HL-60/S4 treated with phorbol 12-myristate 13-acetate at 8.2 ng/mL for 4 days and 3 days (cell line): Measurements from ENCODE around the gene FAM234B.

Source experiments
- in situ Hi-C: fragments of 300-500 bp; cut with MboI; formaldehyde crosslinking; loops from 2 replicates; pipeline ENCODE4 v1.15.0; 2022; ENCODE audit warnings: low sequenced_read_pairs

FAM234B gene

DNA sequence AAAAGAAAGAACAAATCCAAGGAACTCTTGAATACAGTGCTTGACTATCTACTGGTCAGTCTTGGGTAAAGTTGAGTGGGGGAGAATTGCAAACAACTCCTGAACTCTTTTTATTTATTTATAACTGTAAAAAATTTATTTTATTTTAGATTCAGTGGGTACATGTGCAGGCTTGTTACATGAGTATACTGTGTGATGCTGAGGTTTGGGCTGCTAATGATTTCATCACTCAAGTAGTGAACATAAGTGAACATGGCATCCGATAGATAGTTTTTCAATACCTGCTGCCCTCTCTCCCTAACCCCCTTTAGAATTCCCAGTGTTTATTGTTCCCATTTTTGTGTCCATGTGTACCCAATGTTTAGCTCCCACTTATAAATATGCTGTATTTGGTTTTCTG, 62.5 kb downstream of the FAM234B start:
- in situ Hi-C loops = no loop called here

DNA sequence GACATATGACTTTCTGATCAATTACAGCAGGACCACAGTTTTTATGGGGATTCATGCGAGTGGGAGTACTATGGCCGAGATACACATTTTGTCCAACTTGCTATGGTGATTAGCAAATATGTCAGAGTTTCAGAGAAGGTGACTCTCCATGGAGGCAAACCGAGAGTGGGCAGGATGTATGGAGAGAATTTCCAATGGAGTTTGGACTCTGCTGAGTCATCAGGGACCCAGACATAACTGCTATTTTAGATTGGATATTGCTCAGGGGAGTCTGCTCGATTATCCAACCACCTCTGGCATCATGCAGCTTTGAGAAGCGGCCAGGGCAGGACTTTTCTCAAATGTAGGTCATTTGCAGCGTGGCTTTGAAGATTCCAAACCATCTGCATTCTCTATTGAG, 68.8 kb downstream of the FAM234B start:
- in situ Hi-C loops = no loop called here

DNA sequence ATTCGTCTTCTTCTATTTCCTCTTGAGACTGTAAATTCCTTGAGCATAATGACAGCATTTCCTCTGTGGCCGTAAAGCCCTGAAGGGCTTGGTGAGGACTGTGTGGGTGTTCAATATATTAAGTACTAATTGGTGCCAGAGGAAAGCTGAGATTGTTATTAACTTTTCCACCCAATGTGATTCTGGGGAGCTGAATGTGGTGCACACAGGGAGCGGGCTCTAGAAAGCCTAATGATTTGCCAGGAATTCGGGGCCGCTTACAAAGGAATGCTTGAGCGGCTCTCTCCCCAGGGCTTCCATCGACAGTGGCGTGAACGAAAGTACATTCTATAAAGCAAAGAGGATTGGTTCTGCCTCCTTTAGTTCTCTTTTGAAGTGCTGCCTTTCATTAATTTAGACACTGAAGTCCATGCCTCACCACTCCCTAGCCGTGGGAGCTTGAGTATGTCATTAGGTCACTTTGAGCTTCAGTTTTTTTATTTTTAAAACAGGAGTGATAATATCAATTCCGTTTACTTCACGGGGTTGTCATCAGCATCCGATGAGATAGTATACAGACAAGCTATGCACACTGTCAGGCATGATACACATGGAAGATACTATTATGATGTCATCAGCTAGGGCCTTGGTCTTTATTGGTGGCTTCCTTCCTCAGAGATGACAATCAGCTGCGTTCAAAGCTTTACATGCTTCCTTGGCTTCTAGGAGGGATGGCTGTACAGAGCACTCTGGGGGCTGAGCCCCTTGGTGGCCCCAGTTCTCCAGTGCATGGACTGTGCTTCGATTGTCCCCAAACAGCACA, 70.3 kb downstream of the FAM234B start:
- in situ Hi-C loops = no loop called here

DNA sequence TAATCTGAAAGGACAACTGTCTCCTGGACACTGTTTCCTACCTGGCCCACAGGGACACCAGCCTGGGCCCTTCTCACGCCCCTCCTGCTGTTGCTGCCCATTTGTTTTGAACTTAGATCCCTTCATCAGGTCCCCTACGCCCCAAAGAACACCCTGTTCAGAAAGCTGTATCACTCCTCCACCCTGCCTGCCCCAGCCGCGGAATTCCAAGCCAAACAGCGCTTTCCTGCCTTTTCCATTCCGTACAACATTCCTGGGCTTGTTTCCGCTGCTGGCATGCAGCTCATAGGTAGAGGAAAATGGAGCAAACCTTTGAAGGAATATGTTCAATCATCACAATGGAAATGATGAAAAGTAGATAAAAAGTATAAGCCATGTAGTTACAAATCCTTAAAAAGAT, 72.1 kb downstream of the FAM234B start:
- in situ Hi-C loops = no loop called here

DNA sequence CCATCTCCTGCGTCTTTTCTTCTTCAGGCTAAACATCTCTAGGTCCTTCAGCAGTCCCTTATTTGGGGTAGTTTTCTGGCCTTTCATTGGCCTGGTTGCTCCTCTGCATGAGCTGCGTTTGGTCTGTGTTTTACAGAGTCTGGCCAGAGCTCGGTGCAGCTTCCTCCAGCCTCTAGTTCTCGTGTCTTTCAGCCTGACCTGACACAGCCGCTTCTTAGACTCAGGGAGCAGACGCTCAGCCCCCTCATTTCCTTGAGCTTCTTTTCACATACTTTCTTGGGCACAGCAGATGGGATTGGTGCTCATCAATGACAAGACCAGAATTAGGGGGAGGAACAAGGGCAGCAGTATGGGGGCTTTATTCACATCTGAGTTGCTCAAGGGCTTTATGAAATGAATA, 72.8 kb downstream of the FAM234B start:
- in situ Hi-C loops = no loop called here

DNA sequence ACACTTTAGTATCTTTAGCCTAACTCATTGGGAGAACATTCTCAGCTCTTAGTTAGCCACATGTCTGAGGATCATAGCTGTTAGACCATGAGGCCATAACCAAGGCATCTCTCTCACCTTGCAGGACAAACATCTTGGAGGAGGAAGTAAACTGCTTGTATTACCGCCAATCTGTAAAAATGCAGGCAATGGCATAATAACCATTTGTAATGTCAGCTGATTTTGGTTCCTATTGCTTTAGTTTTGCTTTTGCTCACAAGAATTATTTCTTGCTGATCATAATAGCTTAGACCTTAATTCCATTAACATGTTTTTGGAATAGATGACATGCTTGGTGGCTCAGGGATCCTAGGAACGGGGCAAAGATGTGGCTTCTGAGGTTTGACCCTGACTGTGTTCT, 75.6 kb downstream of the FAM234B start:
- in situ Hi-C loops = no loop called here

DNA sequence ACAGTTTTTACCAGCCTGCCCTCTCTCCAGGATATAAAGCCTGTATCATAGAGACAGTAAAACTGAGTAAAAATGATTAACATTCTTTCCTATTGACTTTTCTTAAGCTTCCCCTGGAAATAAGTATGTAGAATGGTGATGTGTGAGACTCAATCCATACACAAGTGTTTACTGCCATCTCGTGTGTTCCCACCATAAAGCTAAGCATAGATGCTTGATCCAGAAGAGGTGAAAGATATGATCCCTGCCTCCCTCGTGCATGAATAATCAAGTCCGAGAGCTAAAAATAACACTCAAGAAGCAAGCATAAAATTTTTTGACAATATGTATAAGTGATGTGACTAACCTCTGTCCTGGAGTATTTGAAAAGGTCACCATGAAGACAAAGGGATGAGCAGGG, 76.2 kb downstream of the FAM234B start:
- in situ Hi-C loops = no loop called here

DNA sequence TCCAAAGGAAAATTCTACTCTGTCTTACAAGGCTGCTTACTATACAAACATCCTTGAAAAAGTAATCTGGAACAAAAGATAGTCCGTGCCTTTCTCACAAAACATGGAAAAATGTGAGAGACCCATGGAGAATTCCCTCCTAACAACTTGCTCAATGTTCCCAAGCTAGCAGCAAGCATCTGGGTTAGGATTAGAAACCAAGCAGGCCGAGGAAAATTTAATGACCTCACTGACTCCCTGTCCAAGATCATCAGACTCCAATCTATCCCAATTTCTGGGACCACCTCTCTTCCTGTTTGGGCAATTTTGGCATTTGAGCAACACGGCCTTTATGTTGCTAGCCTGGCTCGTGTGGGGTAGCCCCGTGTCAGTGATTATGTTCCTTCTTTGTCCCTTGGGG, 77.4 kb downstream of the FAM234B start:
- in situ Hi-C loops = no loop called here

DNA sequence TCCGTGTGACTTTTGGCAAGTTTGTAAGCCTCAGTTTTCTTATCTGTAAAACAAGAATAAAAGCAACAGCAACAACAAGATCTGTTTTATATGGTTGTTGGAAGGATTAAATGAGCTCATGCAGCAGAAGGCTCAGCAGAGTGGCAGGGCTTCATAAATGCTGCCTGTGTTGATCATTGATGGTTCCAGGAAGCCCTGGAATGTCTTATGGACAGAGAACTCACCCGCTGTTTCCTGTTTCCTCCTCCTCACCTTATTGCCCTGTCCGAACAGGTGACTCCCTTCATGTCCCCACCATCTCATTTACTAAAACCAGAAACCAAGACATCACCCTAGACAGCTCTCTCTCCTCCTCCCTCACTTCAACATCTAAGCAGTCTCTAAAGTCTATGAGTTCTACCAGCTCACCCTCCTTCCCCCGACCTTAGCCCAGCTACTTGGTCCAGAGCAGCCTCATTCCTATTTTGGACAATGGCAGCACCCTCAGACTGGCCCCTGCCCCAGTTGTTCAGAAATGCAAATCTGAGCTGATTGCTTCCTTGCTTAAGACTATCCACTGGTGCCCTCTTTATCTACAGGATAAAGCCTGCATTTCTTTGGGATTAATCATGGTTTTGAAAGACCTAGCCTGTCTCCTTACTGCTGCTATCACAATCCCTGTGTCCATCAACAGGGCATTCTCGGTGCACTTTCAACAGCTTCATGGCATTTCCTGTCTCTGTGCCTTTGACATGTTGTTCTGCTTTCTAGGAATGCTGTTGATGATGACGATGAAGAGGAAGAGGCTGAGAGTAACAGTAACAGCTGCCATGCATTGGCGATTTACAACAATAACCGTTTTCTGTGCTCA, 80.7 kb downstream of the FAM234B start:
- in situ Hi-C loops = no loop called here

DNA sequence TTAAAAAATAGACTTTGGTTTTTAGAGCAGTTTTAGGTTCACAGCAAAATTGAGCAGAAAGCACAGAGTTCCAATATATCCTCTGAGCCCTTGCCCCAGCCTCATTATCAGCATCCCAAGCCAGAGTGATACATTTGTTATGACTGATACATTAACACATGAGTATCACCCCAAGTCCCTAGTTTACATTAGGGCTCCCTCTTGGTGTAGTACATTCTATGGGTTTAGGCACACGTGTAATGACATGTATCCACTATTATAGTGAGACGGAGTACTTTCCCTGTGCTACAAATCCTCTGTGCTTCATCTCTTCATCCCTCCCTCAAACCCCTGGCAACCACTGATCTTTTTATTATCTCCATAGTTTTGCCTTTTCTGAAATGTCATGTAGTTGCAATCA, 81.8 kb downstream of the FAM234B start:
- in situ Hi-C loops = no loop called here

DNA sequence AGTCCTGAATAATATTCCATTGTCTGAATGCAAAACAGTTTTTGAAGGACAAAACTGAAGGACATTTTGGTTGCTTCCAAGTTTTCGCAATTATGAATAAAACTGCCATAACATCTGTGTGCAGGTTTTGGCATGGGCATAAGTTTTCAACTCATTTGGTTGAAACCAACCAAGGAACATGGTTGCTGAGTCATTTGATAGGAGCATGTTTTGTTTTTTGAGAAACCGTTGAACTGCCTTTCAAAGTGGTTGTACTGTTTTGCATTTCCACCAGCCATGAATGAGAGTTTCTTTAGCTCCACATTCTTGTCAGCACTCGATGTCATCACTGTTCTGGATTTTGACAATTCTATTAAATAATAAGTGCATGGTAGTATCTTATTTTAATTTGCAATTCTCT, 82.3 kb downstream of the FAM234B start:
- in situ Hi-C loops = no loop called here

DNA sequence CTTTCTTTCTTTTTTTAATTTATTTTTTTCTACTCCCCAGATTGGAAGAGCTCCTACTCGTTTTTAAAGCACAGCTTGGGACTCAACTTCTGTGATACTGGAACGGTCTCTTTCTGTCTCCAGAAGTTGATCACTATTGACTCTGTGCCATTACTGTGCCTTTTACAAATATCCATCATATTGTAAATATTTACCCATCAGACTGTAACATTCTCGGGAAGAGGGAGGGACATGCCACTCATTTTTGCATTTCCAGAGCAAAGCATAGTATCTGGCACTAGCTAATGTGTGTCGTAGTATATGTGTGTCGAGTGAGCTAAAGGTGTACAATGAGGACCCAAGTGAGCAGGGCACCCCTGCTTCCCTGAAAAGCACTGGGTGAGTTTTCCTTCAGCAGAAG, 83.3 kb downstream of the FAM234B start:
- in situ Hi-C loops = no loop called here

DNA sequence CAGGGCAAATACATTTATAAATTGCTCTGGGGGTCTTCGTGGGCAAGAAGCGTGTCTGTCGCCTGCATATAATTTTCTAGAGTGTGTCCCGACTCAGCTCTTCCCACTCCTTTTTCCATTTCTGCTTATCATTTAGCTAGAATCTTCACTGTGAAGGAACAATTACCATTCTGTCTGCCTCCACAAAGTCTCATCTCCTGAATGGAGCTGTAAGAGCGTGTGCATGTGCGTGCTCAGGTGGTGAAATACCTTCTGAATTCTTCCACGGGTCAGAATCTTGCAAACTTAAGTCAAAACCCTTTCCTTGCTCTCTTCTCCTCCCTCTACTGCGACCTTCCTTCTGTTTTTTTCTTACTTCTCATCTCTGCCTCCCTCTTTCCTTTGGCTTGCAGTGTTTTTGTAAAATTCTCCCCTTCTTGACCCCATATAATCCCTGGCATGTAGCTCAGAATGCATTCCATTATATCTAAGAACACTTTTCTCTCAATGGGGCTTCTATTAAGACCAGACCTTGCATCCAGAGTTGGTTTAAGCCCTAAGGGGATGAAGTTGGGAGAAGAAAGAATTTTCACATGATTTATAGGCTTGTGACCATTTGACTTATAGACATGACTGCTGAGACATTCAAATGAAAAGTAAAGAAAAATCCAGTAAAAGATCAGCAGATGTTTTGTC, 84.2 kb downstream of the FAM234B start:
- in situ Hi-C loops = no loop called here

DNA sequence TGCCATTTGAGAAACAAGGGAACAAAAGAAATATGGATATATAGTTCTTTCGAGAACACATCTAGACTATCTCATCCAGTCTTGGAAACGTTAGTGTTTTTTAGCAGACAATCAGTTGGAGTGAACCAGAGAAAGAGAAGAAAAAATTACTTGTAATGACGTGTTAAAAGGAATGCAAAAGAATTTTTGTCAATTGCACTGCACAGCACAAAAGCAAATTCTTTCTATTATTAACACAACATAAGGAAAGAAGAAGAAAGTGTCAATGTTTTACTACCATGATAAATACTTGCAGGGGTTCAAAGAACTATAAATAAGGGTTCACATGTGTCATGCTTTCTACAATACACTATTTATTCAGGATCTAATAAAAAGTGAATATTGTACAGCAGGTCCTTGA, 86.8 kb downstream of the FAM234B start:
- in situ Hi-C loops = no loop called here
